HepG2 (cell line): ENCODE data around the gene IGLL1. TPM values are rescaled to one million over a fixed set of nuclear protein-coding genes. Genes with fewer than 3 reads are reported as not detected.
"Not testable (repeated sequence)": the region's sequence is repeated elsewhere in the genome, so short reads cannot be mapped to it uniquely, and the experiment has no call there.

Experiments
- ATAC-seq: fragments of 200-7000 bp; cut with Tn5 transposase; 3 replicates; pipeline ENCODE4 v1.9.1; 2020; ENCODE audit warnings: mild to moderate bottlenecking, moderate library complexity
- BruUV-seq: library from RNA; stranded (reverse); fragments of 400-500 nt; replicated peaks from 2 replicates; lab custom pipeline; 2021; lab: Mats Ljungman, UMichigan
- CTCF ChIA-PET: fragments of 300-600 bp; formaldehyde crosslinking; extraction: SDS; loops from one replicate; lab custom pipeline; 2021; ENCODE audit warnings: low total read pairs, inconsistent platforms, low intra/inter-chr PET ratio; lab: Yijun Ruan, JAX
- POLR2A ChIA-PET: fragments of 350-600 bp; sonication (Branson Sonifier 250); formaldehyde crosslinking; loops from one replicate; lab custom pipeline; 2020; ENCODE audit warnings: antibody characterized with exemption, inconsistent platforms; lab: Yijun Ruan, JAX
- DNase-seq: peaks from one replicate; pipeline ENCODE4 v3.0.0-alpha.2; 2015; ENCODE audit warnings: low spot score
- FAIRE-seq: peaks from 3 replicates; lab custom pipeline; 2011; peaks lifted over from hg19 to GRCh38; lab: Jason Lieb, UNC
- H2AFZ ChIP-seq: one replicate; pipeline ENCODE4 v1.6.1; 2011; ENCODE audit warnings: low read length, inconsistent platforms
- H3K27ac ChIP-seq: fragments of 300-600 bp; 3 replicates; pipeline ENCODE4 v1.8.0; 2011; ENCODE audit warnings: mixed run types, mild to moderate bottlenecking, mixed read lengths, low read length, inconsistent platforms; ENCODE audit not compliant: insufficient read depth; ENCODE audit errors: extremely low read length
- H3K27me3 ChIP-seq, 2 experiments: fragments of 200-600 bp in 1 of 2; 2 replicates in 1 of 2; 3 replicates in 1 of 2; pipeline versions ENCODE4 v1.6.0 to v1.8.0; 2011; ENCODE audit warnings: low read length in 2 of 2, mild to moderate bottlenecking in 2 of 2, moderate library complexity in 2 of 2, inconsistent platforms in 1 of 2; ENCODE audit not compliant: insufficient read depth in 2 of 2, control insufficient read depth in 1 of 2
- H3K36me3 ChIP-seq, 2 experiments: fragments of 200-600 bp in 1 of 2; replicated peaks in 1 of 2; 2 replicates in 1 of 2; 3 replicates in 1 of 2; pipeline versions ENCODE4 v1.5.1 to v1.8.0; 2011; ENCODE audit warnings: low read length in 2 of 2, inconsistent platforms in 1 of 2; ENCODE audit not compliant: insufficient read depth in 2 of 2, control insufficient read depth in 1 of 2
- H3K4me1 ChIP-seq: 2 replicates; pipeline ENCODE4 v1.5.1; 2012; ENCODE audit warnings: low read length, inconsistent platforms; ENCODE audit not compliant: insufficient read depth
- H3K4me2 ChIP-seq: 2 replicates; pipeline ENCODE4 v1.6.0; 2011; ENCODE audit warnings: low read depth, low read length, inconsistent platforms
- H3K4me3 ChIP-seq, 3 experiments: fragments of 200-600 bp in 1 of 3; sonication (generic), shearing (Covaris generic) in 1 of 3; replicated peaks in 1 of 3; 2 replicates each; pipeline ENCODE4 v1.5.1; 2011 to 2016; ENCODE audit warnings: low read length in 3 of 3, inconsistent platforms in 2 of 3, low read depth in 2 of 3, mild to moderate bottlenecking in 2 of 3, control low read depth in 1 of 3, mixed read lengths in 1 of 3; ENCODE audit not compliant: insufficient read depth in 1 of 3
- H3K79me2 ChIP-seq: one replicate; pipeline ENCODE4 v1.6.1; 2011; ENCODE audit warnings: low read length, inconsistent platforms; ENCODE audit not compliant: insufficient read depth
- H3K9ac ChIP-seq: 2 replicates; pipeline ENCODE4 v1.6.0; 2011; ENCODE audit warnings: mild to moderate bottlenecking, low read depth, low read length, inconsistent platforms; ENCODE audit not compliant: insufficient read depth
- H3K9me3 ChIP-seq: 2 replicates; pipeline ENCODE4 v1.5.1; 2012; ENCODE audit warnings: mild to moderate bottlenecking, low read length
- H4K20me1 ChIP-seq: 2 replicates; pipeline ENCODE4 v1.6.0; 2011; ENCODE audit warnings: inconsistent platforms, mild to moderate bottlenecking, low read length, moderate library complexity; ENCODE audit not compliant: insufficient read depth
- CEBPG ChIP-seq: IDR thresholded peaks from 2 replicates; pipeline ENCODE4 v1.6.1; 2016
- CREB1 ChIP-seq, 2 experiments: fragments of 450-650 bp in 1 of 2; IDR thresholded peaks; 2 replicates each; pipeline ENCODE4 v1.6.1; 2016 to 2017; ENCODE audit warnings: control low read depth in 1 of 2, mild to moderate bottlenecking in 1 of 2, missing compliant biosample characterization in 1 of 2, missing genetic modification characterization in 1 of 2
- EP300 ChIP-seq, 3 experiments: sonication (generic) in 1 of 3; formaldehyde crosslinking in 1 of 3; IDR thresholded peaks; 2 replicates each; pipeline versions ENCODE4 v1.5.1 to v1.6.1; 2011 to 2020; ENCODE audit warnings: low read depth in 2 of 3, low read length in 2 of 3, borderline replicate concordance in 1 of 3, improper control_type of control experiment in 1 of 3, mild to moderate bottlenecking in 1 of 3, missing genetic modification reagents in 1 of 3, moderate library complexity in 1 of 3
- FOSL2 ChIP-seq: sonication (generic); formaldehyde crosslinking; IDR thresholded peaks from 2 replicates; pipeline ENCODE4 v1.4.0; 2020; ENCODE audit warnings: missing genetic modification reagents
- NFE2L1 ChIP-seq: sonication (generic); formaldehyde crosslinking; IDR thresholded peaks from 2 replicates; pipeline ENCODE4 v1.4.0; 2020; ENCODE audit warnings: missing genetic modification reagents, mild to moderate bottlenecking, borderline replicate concordance
- NR2F6 ChIP-seq, 2 experiments: IDR thresholded peaks; 2 replicates each; pipeline ENCODE4 v1.6.1; 2016; ENCODE audit warnings: antibody characterized with exemption in 1 of 2, mild to moderate bottlenecking in 1 of 2
- PAX8 ChIP-seq: sonication (generic); formaldehyde crosslinking; IDR thresholded peaks from 2 replicates; pipeline ENCODE4 v1.8.0; 2022; ENCODE audit warnings: mild to moderate bottlenecking, missing genetic modification reagents, borderline replicate concordance
- RXRB ChIP-seq: IDR thresholded peaks from 2 replicates; pipeline ENCODE4 v1.6.1; 2016; ENCODE audit warnings: borderline replicate concordance, missing genetic modification reagents, missing compliant biosample characterization
- TEF ChIP-seq: sonication (generic); formaldehyde crosslinking; IDR thresholded peaks from 2 replicates; pipeline ENCODE4 v1.5.0; 2020; ENCODE audit warnings: missing genetic modification reagents
- ZBTB3 ChIP-seq: sonication (generic); formaldehyde crosslinking; IDR thresholded peaks from 2 replicates; pipeline ENCODE4 v1.4.0; 2020; ENCODE audit warnings: low read depth, mild to moderate bottlenecking, moderate library complexity, missing genetic modification reagents, borderline replicate concordance
- ZNF362 ChIP-seq: sonication (generic); formaldehyde crosslinking; IDR thresholded peaks from 2 replicates; pipeline ENCODE4 v1.4.0; 2020; ENCODE audit warnings: missing genetic modification reagents, mild to moderate bottlenecking, borderline replicate concordance
- WGBS: methylation state at CpG from one replicate; pipeline ENCODE4 v1.1.6; 2017; ENCODE audit warnings: low lambda C conversion rate; 5-methylcytosine and 5-hydroxymethylcytosine counted together
- in situ Hi-C: cut with HindIII; loops from 2 replicates; pipeline ENCODE4 v1.10.0; 2017; ENCODE audit warnings: low pct_unique_long_range_greater_than_20kb; ENCODE audit not compliant: extremely low pct_ligation_motif_present
- intact Hi-C: fragments of 100-400 bp; cut with micrococcal nuclease; formaldehyde crosslinking; loops from one replicate; pipeline ENCODE4 v1.10.0; 2022; ENCODE audit not compliant: unreplicated experiment
- polyA plus RNA-seq, 8 experiments: library from polyadenylated mRNA; depleted of rRNA in 3 of 8; stranded (reverse) in 7 of 8; unstranded in 1 of 8; fragments of >200 nt; fragmentation: Illumina TruSeq in 4 of 8; extraction: Trizol in 4 of 8; gene quantifications; 2 replicates each; pipeline versions ENCODE4 v1.2.1 to v1.2.3, GENCODE V29; 2011 to 2016; ENCODE audit warnings: low read depth in 4 of 8, missing spikeins in 1 of 8, mixed read lengths in 1 of 8; ENCODE audit not compliant: insufficient read depth in 1 of 8
- total RNA-seq, 5 experiments: library from RNA; depleted of rRNA; stranded (reverse); fragments of >200 nt; fragmentation: Illumina TruSeq; extraction: Trizol; gene quantifications; 2 replicates each; pipeline ENCODE4 v1.2.3, GENCODE V29; 2016; ENCODE audit warnings: low read depth in 1 of 5
- TF ChIP-seq, protein P1 (sequence below): sonication (generic); formaldehyde crosslinking; IDR thresholded peaks from 2 replicates; pipeline ENCODE4 v1.4.0; 2020; ENCODE audit warnings: missing genetic modification reagents

The IGLL1 gene
- total and polyA plus RNA-seq, 2 of the 13 experiments (the other 11 are each of a cell fraction or from before 2014, with no cell fraction given) = not detected

DNA sequence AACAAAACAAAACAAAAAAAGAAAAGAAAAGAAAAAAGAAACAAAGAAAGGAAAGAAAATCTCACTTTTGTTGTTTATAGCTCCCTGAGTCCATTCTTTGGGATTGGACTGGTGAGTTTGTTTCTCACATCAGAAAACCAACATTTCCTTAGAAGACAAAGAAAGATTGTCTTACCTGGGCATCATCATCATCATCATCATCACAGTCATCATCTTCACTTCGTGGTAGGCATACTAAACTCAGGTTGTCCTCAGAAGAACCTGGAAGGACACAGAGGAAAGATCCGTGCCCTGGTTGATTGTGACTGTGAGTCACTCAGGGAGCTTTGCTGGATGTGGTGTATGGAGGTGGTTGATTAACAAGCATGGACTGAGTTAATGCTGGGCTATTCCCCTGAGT is 41.8 kb upstream of the IGLL1 start:
- CTCF ChIA-PET; intact Hi-C loops; POLR2A ChIA-PET; H3K4me2 ChIP-seq; H2AFZ ChIP-seq; BruUV-seq; DNase-seq; ATAC-seq; H3K4me3 ChIP-seq; H3K9me3 ChIP-seq; H3K36me3 ChIP-seq; H3K79me2 ChIP-seq; H4K20me1 ChIP-seq; H3K27ac ChIP-seq; H3K27me3 ChIP-seq; H3K9ac ChIP-seq; TF ChIP-seq CREB1 (CRISPR knock-in tag; IDR thresholded peaks at IDR 0.05): not testable (repeated sequence)
- TF ChIP-seq CREB1 (IDR thresholded peaks at IDR 0.05) = peak; percentile 68
- H3K4me1 ChIP-seq = peaks cover 57% of the 10 kb centered on the region
- in situ Hi-C loops = loop anchor here (25.0 kb wide), 1 partner anchor 215 kb away; the partner anchor contains the start of gene DERL3
- 78% methylated on average over 2 of the region's 2 CpGs for WGBS
- peak; percentile 21 for FAIRE-seq

DNA sequence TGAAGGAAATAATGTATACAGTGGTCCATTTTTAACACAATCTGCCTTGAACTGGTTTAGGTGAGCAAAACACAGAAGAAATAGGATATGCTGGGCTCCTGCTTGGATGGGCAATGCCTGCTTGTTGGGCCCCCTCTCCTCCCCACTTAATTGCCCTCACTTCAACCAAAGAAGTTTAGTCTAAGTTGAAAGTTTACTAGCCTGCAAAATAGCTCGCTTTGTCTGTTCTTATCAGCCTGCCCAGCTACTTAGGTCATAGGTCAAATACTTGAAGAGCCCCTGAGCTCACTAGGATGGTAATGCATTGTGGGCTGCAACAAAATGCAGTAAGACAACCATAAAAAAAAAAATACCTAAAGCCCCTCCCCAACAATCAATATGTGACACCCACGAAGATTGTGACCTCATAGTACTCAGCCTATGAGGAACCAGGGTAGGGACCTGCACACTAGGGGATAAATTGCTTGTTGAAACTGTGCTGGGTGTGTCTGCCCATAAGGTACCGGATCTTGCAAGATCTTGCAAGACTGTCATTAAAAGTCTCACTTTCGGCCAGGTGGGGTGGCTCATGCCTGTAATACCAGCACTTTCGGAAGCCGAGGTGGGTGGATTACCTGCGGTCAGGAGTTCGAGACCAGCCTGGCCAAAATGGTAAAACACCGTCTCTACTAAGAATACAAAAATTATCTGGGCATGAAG is 41.1 kb upstream of the IGLL1 start:
- CTCF ChIA-PET = no interaction called here
- no peaks in the 10 kb centered on the region for H3K36me3 ChIP-seq
- H4K20me1 ChIP-seq = no peaks in the 10 kb centered on the region
- 0 out of 2 replicates have a peak overlapping the region, but pooled peaks have one; percentile 15 for H3K4me2 ChIP-seq
- POLR2A ChIA-PET = no interaction called here
- H3K4me3 ChIP-seq = no peak overlapping the region
- no TSS peak for BruUV-seq
- in situ Hi-C loops = loop anchor here (25.0 kb wide), 1 partner anchor 216 kb away; the partner anchor contains the start of gene DERL3
- peaks cover 52% of the 10 kb centered on the region for H3K4me1 ChIP-seq
- DNase-seq = no peak
- no peaks in the 10 kb centered on the region for H3K79me2 ChIP-seq
- no peak overlapping the region for H3K9ac ChIP-seq
- no peak overlapping the region for H3K27ac ChIP-seq
- no peak overlapping the region for H2AFZ ChIP-seq
- peak; percentile 72 for FAIRE-seq
- ATAC-seq = no peak
- 76% methylated on average over 9 of the region's 9 CpGs for WGBS
- no peaks in the 10 kb centered on the region for H3K9me3 ChIP-seq
- no peaks in the 10 kb centered on the region; a peak in 1 of 5 replicates for H3K27me3 ChIP-seq
- intact Hi-C loops = no loop called here
- 0 out of 4 replicates have a peak, but pooled peaks of 1 of the 2 experiments have one; percentile 20 for TF ChIP-seq EP300 (IDR thresholded peaks at IDR 0.05; ENCODE audit: low read depth in 2 of 2, low read length in 2 of 2)
- no peak for TF ChIP-seq EP300 (CRISPR knock-in tag; IDR thresholded peaks at IDR 0.05; ENCODE audit: borderline replicate concordance)
- no peak for TF ChIP-seq PAX8 (CRISPR knock-in tag)
- TF ChIP-seq NR2F6 (IDR thresholded peaks at IDR 0.05) = peak; percentile 78
- peak; percentile 53; the same call in 1 of the 2 replicates for TF ChIP-seq NR2F6 (CRISPR knock-in tag; IDR thresholded peaks at IDR 0.05)
- TF ChIP-seq ZNF362 (CRISPR knock-in tag) = 0 out of 2 replicates have a peak, but pooled peaks have one; percentile 27
- no peak for TF ChIP-seq FOSL2 (CRISPR knock-in tag)
- TF ChIP-seq CEBPG (CRISPR knock-in tag) = no peak
- TF ChIP-seq, protein P1, sequence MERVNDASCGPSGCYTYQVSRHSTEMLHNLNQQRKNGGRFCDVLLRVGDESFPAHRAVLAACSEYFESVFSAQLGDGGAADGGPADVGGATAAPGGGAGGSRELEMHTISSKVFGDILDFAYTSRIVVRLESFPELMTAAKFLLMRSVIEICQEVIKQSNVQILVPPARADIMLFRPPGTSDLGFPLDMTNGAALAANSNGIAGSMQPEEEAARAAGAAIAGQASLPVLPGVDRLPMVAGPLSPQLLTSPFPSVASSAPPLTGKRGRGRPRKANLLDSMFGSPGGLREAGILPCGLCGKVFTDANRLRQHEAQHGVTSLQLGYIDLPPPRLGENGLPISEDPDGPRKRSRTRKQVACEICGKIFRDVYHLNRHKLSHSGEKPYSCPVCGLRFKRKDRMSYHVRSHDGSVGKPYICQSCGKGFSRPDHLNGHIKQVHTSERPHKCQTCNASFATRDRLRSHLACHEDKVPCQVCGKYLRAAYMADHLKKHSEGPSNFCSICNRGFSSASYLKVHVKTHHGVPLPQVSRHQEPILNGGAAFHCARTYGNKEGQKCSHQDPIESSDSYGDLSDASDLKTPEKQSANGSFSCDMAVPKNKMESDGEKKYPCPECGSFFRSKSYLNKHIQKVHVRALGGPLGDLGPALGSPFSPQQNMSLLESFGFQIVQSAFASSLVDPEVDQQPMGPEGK (CRISPR knock-in tag) = peak; percentile 63
- no peak for TF ChIP-seq NFE2L1 (CRISPR knock-in tag)
- TF ChIP-seq TEF = no peak
- TF ChIP-seq RXRB (CRISPR knock-in tag) = no peak
- no peak for TF ChIP-seq ZBTB3
